Activated CD4-positive, alpha-beta T cell treated with anti-CD3 and anti-CD28 coated beads, Interleukin-2, amount 50 U/mL, for 24 hours (primary cell): Measurements from ENCODE around the gene RBP2.

Source experiments
- DNase-seq, 2 donors: peaks; one replicate each; pipeline ENCODE4 v3.0.0-alpha.2; 2020; ENCODE audit warnings: low read depth in 1 of 2, low spot score in 1 of 2

The RBP2 gene

DNA sequence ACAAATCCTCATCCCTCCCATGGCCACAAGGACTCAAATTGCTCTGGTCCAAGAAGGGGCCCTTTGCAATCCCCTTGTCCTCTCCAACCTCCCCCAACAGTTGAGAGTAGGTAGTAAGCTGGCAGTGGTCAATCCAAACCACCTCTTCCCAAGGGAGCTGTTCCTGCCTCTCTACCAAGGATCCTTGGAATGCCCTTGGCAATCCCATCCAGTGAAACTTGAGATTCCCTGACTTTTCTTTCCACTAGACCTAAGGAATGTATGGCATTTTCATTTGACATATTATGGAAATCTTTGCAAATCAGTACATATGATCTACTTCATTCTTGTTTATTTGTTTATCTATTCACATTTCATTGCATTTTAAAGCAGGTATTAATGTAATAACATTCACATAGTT, 4.8 kb upstream of the RBP2 start:
- DNase-seq = no peak

DNA sequence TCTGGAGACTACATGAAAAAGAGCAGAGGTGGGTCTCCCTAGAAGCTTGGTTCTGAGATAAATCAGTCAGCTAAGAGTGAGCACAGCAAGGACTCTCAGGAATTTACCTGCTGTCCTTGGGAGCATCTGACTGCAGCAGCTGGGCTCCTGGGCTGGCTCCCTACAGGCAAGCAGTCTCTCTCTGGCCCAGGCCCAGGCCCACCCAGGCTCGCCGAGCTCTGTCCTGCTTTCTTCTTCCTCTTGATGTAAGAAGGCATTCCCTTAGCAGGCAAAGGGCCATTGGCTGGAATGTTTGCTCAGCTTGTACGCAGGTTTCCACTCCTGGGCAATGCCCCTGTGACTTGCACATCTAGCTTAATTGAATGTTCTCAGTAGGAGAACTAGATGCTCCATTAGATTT, 4.3 kb upstream of the RBP2 start:
- no peak for DNase-seq

DNA sequence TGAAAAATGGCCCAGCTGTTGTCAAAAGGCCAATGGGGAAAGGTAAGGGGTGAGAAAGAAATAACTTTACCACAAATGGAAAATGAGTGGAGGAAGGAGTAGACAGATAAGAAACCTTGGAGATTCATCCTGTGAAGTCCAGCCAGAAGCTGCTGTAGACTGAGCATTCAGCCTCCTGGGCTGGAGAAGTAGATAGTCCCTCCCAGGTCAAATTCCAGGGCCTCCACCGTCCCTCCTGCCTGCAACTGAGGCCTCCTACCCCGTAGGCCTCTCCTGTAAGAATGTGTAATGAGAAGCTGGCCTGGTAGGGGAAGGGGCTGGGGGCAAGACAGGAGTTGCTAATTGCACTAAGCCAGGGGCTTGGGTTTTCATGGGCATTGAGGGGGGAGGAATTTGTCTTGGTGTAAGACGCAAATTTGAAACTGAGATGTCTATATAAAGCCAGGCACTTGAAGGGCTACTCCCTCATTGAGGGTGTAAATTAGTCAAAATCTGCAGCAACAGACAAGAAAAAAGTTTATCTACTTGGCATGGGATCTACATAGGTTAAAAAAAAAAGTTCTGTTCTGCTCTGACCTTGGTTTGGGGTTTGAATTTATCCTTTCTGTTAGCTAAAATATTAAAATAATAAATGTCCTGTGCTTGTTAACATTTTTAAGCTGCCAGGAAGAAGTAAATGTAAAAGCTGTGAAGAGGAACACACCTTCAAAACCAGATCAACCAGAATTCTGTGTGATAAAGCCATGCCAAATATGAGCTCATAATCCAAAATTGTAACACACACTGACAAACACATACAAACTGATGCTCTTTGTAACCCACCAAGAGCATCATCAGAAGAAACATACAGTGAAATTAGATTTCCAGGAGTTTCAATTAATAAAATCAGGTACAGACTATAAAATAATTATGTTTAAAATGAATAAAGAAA, 1.7 kb upstream of the RBP2 start:
- no peak for DNase-seq

DNA sequence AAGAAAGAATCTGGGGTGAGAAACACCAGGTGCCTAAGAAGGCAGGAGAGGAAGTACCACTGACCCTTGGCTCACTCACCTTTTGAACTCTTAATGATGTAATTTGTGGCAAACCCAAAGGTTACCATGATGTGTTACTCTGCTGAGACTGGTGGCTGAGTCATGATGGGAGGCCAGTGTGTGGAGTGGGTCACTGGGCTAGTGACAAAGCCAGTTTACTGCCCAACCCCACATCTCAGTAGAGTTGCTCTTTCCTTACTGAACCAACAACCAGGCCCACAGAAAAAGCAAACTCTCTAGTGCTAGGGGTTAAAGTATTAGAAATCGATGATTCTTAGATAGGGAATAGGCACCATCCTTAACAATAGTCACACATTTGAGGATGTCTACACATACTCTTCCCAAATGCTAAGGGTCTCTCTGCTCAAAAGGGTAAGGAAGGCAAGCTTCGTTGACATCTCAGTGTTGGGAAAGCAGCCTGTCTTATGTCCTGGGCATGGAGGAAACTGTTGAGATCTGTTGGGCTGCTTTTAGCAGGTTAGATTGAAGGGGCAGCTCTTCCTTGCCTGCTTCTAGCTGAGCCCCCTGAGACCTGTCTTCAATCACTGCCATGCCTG, 3.1 kb downstream of the RBP2 start:
- DNase-seq = no peak

DNA sequence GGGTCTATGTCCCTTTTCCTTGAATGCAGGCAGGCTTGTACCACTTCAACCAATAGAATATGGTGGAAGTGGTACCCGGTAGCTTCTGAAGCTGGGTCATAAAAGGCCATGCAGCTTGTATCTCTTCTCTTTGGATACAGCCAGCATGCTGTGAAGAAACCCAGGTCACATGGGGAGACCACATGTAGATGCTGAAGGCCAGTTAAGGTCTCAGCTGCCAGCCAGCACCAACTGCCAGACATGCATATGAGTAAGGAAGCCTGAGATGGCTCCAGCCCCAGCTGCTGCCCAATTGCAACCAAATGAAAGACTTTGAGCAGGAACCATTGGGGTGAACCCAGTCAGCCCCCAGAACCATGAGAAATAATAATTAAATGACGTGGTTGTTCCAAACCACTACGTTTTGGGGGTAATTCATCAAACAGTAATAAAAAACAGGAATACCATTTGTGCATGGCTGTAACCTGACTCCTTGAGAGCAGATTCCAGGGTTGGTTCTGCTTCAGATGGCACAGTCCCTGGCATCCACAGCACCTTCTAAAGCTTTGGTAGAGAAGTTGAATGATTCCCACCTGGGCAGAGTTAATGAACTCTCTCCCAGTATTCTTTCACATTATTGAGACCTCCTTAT, 3.8 kb downstream of the RBP2 start:
- DNase-seq = no peak

DNA sequence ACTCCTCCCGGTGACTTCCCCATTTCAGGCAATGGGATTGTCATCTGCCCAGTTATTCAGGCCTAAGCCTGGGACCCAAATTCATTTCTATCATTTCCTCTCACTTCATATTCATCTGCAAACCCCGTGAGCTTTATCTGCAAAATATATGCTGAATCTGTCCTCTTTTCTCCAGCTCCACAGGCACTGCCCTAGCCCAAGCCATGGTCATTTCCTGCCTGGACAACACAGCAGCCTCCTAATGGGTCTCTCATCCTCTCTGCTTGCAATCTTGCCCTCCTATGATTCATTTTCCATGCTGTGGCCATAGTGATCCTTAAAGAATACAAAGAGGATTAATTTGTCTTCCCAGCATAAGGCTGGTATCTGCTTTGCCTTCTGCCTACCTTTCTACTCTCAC, 6.1 kb downstream of the RBP2 start:
- DNase-seq = no peak

DNA sequence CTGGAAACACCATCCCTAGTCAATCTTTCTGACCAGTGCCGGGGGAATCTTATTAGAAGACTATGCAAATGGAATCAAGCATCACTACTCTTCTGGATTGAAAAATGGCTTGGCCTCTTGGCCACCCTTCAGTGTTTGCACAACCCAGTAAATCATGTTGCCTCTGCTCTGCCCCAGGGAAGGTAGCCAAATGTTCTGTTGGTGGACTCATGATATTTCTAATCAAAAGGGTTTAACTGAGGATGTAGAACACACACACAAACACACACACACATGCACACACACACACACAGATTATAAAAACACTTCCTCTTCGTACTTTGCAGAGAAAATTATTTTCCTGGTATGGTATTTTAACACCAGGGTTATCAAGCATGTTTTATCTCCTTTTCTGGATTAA, 7.9 kb downstream of the RBP2 start:
- DNase-seq = no peak

DNA sequence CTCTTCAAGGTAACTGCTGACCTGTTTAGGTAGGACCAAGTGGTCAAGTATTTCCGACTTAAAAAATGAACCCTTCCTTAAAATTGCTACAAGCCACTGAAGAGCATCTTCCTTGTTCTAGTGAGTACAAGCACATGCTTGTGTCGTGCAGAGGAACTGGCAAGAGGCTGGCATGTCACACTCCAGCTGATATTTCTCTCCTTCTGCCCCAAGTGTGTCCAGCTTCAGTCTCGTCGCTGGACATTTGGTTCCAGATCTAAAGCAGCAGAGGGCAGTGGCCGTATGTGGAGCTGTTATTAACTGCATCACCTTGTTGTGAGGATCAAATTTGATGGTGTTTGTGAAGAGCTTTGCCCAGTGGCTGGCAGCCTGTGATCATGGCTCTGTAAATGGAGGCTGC, 10.0 kb downstream of the RBP2 start:
- no peak for DNase-seq

DNA sequence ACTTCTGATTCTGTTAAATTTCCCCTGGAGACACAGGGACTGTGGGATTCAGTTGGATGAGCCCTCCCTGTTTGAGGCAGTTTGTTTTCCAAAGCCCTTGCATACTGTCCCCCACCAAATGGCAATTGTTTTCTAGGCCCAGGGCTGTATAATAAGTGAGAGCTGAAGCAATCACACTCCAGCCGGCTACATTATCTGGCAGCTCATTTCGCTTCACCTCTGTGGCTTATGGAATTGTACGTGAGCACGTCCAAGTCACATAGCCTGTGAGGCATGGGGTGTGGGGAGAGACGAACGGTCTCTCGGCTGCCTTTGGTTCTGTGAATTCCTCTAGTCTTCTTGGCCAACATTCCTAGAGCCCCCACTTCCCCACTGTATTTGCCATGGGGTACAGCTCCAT, 10.7 kb downstream of the RBP2 start:
- DNase-seq = no peak

DNA sequence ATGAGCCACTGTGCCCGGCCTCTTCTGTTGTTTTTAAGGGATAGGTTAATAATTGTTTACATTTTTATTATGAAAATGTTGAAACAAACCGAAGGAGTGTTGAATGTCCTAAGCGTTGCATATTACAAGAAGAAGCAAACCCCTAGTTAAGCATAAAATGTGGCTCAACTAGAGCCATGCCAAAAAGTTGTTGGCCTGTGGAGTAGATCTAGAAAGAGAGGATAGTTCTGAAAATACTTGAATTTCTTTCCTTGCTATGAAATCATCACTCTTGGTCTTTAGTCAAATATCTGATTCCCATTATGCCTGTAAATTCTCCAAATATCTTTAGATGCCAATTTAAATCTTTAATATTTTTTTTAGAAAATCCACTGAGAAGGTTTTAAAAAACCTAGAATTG, 12.8 kb downstream of the RBP2 start:
- no peak for DNase-seq

DNA sequence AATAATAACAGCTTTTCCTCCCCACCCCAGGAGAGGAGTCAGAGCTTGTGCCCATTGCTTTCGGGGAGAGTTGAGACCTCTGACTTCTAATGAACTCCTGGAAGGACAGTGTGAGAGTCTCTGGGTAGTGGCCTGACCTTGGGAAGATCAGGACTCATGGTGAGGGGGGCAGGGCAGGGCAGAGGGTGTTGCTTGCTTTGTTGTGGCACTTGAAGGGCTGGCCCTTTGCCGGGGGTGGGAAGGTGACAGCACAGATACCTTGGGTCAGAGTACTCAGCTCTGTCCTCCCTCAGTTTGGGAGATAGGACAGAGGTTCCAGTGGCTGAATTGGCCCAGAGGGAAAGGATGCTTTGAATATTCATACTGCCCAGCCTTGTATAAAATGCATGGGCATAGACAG, 15.8 kb downstream of the RBP2 start:
- no peak for DNase-seq

DNA sequence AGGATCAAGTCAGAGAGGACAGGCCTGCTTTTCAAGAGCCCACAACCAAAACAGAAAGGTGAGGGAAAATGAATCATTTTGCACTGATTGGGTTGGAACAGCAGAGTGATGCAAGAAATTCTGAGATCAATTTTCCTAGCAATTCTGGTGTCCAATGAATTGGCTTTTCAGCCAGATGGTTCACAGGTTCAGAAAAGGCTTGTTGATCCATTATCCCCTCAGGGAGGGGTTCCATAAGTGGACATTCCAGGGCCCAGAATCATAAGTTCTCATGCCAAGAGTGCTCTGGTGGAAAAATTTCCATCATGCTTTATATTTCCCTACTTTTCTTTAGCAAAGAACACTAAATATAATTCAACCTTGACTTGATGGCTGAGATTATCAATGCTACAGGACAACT, 16.2 kb downstream of the RBP2 start:
- DNase-seq = no peak

DNA sequence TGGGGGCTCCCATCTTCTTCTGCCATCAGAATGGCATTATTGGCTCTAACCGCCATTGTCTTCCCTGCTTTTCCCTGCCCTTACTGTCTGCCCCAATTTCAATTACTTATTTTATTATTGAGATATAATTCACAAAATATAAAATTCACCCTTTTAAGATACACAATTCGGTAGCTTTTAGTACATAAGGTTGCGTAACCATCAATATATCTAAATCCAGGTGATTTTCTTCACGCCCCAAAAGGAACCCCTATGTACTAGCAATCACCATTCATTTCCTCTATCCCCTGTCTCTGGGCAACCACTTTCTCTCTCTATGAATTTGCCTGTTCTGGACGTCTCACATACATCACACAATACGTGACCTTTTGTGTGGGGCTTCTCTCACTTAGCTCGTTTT, 18.0 kb downstream of the RBP2 start:
- no peak for DNase-seq

DNA sequence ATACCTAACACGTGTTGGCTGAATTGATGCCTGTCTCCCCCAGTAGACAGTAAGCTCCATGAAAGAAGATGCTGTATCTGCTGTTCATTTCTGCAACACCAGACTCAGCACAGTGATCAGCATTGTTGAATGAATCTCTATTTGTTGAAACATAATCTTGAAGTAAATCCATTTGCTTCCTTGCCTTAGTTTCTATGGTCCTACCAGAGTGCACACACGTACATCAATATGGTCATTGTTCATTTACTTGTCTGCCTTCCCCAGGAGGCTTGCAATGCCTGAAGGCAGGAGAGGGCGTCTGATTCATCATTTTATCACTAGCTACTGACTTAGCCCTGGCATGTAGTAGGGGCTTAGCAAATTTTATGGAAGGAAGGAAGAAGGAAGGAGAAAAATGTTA, 19.2 kb downstream of the RBP2 start:
- DNase-seq = no peak

DNA sequence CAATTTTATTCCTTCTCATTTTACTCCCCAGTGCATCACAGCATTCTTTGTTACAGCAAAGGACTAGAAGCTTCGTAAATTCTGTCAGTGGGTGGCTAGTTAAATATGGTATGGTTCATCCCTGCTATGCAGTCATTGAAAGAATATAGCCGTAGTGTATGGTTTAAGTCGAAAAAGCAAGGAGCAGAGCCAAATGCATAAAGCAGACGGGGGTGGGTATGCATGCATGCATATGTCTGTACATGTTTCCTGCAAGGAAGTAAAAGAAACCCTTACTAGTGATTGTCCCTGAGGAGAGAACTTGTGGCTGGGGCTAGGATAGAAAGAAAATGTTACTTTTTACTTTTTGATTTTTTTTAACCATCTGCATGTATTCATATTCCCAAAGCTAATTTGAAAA, 19.9 kb downstream of the RBP2 start:
- DNase-seq = no peak

DNA sequence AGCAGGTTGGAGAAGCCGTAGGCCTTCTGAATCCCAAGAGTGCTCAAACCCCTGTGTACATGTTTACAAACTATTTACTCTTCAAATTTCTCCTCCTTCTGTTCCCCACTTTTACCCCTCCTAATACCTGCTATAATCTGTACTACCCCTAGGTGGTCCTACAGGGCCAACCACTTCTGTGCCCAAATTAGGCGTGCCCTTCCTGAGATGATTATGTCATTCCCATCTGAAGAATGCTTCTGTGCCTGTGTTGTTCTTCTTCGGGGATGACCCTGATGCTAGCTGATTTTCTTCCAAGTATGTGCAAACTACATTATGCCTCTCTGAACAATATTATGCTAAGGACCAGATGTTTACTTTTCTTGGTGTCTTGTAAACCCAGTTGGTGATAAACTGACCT, 20.5 kb downstream of the RBP2 start:
- DNase-seq = no peak

DNA sequence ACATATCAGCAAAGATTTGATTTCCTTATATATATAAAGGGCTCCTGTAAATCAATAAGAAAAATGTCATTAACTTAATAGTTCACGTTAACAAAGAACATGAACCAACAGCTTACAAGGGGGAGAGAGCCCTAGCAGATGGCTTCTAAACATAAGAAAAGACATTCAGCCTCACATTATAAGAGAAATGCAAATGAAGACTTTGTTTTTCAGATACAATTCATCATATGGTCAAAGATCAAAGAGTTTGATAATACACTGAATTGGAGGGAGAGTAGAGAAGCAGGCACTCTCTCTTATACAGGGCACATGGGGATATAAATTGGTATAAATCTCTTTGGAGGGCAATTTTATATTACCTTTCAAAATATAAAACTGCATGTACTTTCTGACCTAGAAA, 21.1 kb downstream of the RBP2 start:
- DNase-seq = no peak

DNA sequence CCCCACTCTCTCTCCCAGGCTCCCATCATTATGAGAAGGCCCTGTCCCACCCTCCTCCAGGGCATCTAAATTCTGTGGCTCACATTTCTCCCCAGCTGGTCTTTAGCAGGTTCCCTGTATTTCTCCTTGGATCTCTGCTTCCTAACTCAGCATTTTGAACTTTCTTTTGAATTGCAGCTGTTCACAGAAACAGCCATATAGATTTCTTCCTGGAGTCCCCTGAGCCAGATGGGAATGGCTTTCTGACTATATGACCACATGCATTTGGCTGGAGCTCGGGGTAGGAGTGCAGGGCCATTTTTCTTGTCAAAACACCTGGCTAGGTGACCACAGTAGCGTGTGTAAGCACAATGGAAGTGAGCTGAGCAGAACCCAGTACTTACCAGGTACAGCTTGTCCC, 22.0 kb downstream of the RBP2 start:
- no peak for DNase-seq

DNA sequence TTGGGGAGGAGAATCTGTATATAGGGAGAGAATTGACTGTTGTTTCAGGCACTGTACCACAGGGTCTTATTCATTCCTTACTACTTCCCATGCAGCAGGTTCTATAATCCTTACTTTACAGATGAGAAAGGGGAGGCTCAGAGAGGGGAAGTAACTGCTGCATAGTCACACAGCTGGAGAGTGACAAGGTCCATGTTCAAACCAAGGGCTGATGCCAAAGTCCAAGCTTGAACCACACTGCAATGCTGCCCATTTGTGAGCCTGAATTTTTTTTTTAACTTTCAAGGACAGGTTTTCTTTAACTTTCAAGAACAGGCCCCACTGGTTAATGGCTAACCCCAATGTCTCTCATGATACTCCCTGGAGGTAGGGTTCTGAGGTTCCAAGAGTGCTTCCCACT, 26.2 kb downstream of the RBP2 start:
- no peak for DNase-seq

DNA sequence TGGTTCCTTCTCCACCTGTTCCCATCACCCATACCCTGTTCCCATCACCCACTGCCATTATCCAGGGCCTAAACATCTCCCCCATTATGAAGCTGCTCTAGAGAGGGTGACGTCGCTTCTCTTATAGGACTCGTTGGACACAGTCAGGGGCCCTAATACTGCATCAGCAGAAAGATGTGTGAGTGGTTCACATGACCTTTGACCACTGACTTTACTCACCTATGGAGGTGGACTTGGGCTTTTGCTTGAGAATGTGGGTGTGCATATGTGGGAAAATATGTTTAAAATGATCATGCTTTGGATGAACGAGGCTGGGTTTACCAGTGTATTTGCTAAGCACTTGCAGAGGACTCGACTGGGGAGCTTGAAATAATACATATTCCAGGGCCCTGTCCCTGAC, 26.8 kb downstream of the RBP2 start:
- DNase-seq = no peak

DNA sequence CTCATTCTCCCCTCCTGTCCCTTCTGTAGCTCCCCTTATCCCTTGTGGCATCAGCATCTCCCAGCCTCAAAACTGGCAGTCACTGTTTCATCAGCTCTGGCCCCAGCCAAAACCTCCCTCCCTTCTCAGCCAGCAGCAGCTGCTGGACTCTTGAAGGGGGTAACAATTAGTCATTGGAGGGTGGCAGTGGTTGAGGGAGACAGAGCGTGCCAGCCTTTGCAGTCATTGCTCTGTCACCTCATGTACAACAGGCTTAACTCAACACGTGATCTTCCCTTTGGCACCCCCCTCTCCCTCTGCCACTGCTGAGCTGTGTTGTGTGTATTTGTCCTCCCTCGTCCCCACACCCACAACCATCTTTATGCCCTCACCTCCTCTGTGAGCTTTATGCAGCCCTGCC, 28.2 kb downstream of the RBP2 start:
- no peak for DNase-seq

DNA sequence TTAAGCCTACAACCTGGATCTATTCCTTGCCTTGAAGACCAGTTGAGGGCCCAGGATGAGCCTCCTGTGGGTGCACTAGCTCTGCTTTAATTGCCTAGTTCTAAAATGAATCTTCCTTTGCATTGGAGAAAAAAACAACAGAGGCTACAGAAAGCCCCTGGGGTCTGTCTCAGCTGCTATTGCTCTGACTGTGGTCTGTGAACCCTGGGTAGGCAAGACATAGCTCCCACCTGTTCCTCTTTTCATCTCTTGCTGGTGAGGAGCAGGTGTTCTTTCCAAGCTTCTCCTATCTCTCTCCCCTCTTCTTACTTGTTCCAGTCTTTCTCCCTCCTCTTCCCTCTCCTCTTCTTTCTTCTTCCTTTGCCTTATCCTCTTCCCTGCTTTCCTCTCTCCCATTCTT, 28.8 kb downstream of the RBP2 start:
- DNase-seq = no peak
